NCI-H1417 treated with DMSO at 0.1 percent for 48 hours (cell line): Measurements from ENCODE around the gene TMPRSS11D.

ENCODE experiments used
- DNase-seq: peaks from one replicate; lab custom pipeline; 2025; lab: John Stamatoyannopoulos, UW

TMPRSS11D gene

DNA sequence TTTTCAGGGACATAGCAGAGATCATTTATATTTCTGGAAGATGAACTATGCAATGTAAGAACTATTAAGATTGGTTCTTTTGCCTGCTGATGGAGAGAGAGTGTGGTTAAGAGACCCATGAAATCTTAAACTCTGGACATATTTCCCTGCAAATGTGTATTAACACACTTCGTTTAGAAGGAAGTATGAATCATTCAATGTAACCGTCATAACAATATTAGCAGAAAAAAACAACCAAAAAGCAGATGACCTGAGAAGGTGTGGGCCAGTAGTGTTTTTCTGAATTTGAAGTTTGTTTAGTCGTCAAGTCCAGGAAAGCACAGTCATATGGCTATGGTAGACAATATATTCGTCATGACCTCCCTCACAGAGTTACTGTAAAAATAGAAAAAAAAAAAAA, 2.5 kb upstream of the TMPRSS11D start:
- no peak for DNase-seq

DNA sequence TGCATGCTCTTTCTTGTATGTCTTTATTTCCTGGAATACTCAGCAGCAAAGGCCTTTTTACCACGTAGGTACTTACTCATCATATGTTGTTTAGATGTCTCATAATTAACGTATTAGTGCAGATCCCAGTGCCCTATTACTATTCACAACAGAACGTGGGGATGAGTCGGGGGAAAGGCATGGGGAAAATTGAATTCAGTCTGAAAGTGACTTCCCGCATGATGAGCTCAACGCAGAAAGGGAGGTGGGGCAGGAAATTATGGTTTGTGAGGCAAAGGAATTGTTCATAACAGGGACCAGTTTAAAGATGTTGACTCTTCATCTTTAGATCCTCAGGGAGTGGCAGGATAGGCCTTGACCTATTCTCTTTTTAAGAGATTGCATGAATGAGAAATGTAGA, 2.0 kb upstream of the TMPRSS11D start:
- DNase-seq, result no peak

GRCh38 chr4:67884701-67885100, 899 bp upstream of the TMPRSS11D start:
- DNase-seq, result no peak

GRCh38 chr4:67883458-67883857, 344 bp downstream of the TMPRSS11D start:
- DNase-seq, result no peak

GRCh38 chr4:67880866-67881610, 2.8 kb downstream of the TMPRSS11D start:
- DNase-seq, result no peak

- no peak for DNase-seq
These were observed 4.3 kb downstream of the TMPRSS11D start for GRCh38 chr4:67879486-67879885.

GRCh38 chr4:67877086-67877485, 6.7 kb downstream of the TMPRSS11D start:
- DNase-seq, result no peak

GRCh38 chr4:67874986-67875385, 8.8 kb downstream of the TMPRSS11D start:
- no peak for DNase-seq

GRCh38 chr4:67873116-67873515, 10.7 kb downstream of the TMPRSS11D start:
- no peak for DNase-seq

DNA sequence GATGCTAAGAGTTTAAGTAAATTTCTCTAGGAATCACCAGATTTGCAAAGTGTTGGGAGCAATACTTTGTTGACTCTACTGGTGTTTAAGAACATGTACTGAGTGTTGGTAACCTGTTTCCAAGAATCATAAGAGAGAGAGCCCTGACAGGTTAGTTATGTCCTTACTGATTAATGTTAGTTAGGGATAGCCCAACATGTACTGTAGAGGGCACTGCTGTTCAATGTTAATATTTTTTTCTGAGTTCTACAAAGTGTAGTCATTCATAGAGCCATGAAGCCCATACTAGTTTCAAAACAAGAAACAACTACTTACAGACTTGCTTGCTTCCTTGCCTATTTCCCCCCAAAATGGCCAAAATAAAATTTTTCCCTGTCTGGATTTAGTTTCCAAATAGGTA, 11.9 kb downstream of the TMPRSS11D start:
- no peak for DNase-seq

DNA sequence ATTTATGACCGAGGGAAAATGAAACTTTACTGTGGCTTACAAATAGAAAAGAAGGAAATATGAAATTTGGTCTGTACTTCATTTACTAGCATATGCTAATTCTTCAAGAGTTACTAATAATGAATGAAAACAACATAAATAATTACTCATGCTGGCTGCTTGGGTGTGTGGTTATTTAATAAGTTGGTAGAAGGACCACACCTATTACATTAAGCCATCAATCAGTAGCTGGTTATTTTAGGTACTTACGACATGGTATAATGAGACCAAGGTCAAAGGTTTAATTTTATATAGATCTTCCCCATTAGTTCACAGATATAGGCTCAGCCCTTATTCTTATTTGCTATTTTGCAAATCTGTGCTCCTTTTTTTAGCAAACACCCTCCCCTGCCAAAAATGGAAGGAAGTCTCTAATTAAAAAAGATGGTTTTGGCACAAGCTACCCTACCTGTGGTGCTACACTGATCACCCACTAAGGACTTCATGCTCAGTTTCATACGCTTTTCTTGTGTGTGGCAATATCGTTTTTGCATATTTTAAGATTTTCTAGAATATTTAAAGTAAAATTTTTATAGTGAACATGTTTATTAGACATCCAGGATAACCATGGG, 14.1 kb downstream of the TMPRSS11D start:
- DNase-seq, result no peak

DNA sequence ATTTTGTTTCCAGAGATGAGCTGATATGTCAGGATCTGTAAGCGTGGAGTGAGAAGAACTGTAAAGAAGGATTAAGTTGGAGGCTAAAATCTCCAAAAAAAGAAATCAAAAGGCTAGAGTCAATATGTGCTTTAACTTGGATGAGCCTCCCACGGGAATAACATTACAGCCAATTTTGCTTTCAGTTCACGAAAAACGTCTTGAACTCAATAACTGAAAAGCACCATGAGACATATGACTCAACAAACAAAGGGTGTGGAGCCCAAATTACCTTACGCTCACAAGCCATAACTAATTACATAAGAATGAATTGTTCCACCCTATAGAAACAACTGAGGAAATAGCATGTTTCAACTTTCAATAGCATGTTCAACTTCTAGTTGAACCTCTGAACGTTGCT, 22.3 kb downstream of the TMPRSS11D start:
- no peak for DNase-seq

DNA sequence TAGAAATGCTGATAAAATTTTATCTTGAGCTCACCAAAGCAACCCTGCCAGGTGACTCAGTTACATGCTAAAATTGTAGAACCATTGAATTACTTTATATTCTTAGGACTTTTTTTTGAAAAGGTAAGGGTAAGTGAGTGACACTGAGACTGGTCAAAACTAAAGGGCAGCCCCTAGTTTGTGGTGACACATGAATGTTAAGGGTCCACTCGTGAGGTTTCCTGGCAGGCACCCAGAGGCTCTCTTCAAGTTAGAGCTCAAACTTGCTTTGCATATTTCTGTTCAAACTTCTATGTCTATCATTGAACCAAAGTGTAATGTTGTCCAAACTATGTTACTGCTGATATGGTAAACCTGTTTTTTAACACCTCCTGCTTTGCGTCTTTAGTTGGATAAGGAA, 30.5 kb downstream of the TMPRSS11D start:
- DNase-seq, result no peak

GRCh38 chr4:67820903-67821302, 62.9 kb downstream of the TMPRSS11D start:
- DNase-seq, result no peak

GRCh38 chr4:67810011-67810410, 73.8 kb downstream of the TMPRSS11D start:
- no peak for DNase-seq

GRCh38 chr4:67809502-67809901, 74.3 kb downstream of the TMPRSS11D start:
- no peak for DNase-seq

DNA sequence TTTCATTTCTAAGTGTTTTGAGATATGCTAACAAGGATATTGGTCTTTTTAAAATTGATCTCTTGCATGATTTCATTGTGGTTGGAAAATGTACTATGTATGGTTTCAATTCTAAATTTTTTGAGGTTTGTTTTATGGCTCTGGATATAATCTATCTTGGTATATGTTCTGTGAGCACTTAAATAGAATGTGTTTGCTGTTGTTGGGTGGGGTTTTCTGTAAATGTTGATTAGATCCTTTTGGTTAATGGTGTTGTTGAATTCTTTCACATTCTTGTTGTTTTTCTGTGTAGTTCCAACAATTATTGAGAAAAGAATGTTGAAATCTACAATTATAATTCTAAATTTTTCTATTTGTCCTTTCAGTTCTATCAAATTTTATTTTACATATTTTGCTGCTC, 87.0 kb downstream of the TMPRSS11D start:
- no peak for DNase-seq

DNA sequence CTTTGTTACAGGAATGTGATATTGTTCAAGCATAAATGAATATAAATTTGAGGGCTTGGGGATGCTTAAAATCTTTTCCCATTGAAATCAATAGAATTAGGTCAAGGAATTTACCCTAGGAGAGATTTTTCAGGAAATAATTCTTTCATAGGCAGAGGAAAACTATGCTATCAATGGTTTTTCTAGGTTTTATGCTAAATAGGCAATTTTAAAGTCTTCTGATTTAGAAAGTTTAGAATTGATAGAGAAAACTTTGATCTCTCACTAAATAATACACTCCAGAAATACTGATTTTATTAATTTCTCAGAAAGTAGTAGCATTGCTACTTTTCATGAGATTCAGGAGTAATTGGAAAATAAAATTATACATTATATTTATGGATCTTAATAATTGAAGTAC, 93.1 kb downstream of the TMPRSS11D start:
- DNase-seq, result no peak

- no peak for DNase-seq
These were observed 96.5 kb downstream of the TMPRSS11D start for GRCh38 chr4:67787311-67787710.

GRCh38 chr4:67785528-67785927, 98.3 kb downstream of the TMPRSS11D start:
- DNase-seq, result no peak

GRCh38 chr4:67779631-67780030, 104.2 kb downstream of the TMPRSS11D start:
- DNase-seq, result no peak

GRCh38 chr4:67776746-67777145, 107.1 kb downstream of the TMPRSS11D start:
- no peak for DNase-seq
